Stomach (tissue), 4 donors: Measurements from ENCODE around the gene SLC31A1.

Experiments used
- POLR2A ChIP-seq, 4 donors: fragments of 450-650 bp; IDR thresholded peaks; one replicate each; pipeline ENCODE4 v1.6.1; 2016; ENCODE audit warnings: antibody characterized with exemption in 4 of 4, control low read depth in 2 of 4, mild to moderate bottlenecking in 1 of 4, moderate library complexity in 1 of 4
- TF ChIP-seq, protein P1 (sequence below), 7 experiments: fragments of 450-650 bp in 4 of 7; fragments of 200-600 bp in 3 of 7; sonication (generic) in 3 of 7; IDR thresholded peaks; one replicate each; pipeline ENCODE4 v1.5.1; 2016 to 2019; ENCODE audit warnings: antibody characterized with exemption in 7 of 7, control low read depth in 2 of 7, mild to moderate bottlenecking in 1 of 7

- TF ChIP-seq, protein P1, sequence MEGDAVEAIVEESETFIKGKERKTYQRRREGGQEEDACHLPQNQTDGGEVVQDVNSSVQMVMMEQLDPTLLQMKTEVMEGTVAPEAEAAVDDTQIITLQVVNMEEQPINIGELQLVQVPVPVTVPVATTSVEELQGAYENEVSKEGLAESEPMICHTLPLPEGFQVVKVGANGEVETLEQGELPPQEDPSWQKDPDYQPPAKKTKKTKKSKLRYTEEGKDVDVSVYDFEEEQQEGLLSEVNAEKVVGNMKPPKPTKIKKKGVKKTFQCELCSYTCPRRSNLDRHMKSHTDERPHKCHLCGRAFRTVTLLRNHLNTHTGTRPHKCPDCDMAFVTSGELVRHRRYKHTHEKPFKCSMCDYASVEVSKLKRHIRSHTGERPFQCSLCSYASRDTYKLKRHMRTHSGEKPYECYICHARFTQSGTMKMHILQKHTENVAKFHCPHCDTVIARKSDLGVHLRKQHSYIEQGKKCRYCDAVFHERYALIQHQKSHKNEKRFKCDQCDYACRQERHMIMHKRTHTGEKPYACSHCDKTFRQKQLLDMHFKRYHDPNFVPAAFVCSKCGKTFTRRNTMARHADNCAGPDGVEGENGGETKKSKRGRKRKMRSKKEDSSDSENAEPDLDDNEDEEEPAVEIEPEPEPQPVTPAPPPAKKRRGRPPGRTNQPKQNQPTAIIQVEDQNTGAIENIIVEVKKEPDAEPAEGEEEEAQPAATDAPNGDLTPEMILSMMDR (IDR thresholded peaks at IDR 0.05) = no peak
- TF ChIP-seq POLR2A (IDR thresholded peaks at IDR 0.05) = no peak
These were observed 37.3 kb upstream of the SLC31A1 start for GRCh38 chr9:113183956-113184488.
